Measurements from ENCODE around the gene BTBD17. TPM values are rescaled to one million over a fixed set of nuclear protein-coding genes. Genes with fewer than 3 reads are reported as not detected.

The BTBD17 gene
- polyA plus RNA-seq, 1 of the 3 experiments (the other 2 are of a cell fraction) = not detected

GRCh38 chr17:74369665-74370490, 8.2 kb upstream of the BTBD17 start:
- H3K27ac ChIP-seq (ENCODE audit: low read depth in 2 of 2, low read length in 1 of 2) = no peak overlapping the region
- no peaks in the 10 kb centered on the region for H3K9me3 ChIP-seq
- H3K9ac ChIP-seq = no peak overlapping the region
- H3K9me2 ChIP-seq = no peaks in the 10 kb centered on the region
- no peaks in the 10 kb centered on the region for H3K36me3 ChIP-seq (replicated peaks in 1 of 2; ENCODE audit: control insufficient read depth in 1 of 2, insufficient read depth in 2 of 2, low read length in 1 of 2)
- H3K79me2 ChIP-seq (ENCODE audit: insufficient read depth) = no peaks in the 10 kb centered on the region
- CTCF ChIA-PET = interaction anchor here (1.0 to 13.1 kb wide), 17 partner anchors 10 to 234 kb away, joined by 3 to 194 read pairs (median 20); partner anchors contain the start of genes CD300LB and TTYH2
- no peak overlapping the region for H3K4me2 ChIP-seq
- peaks cover 0 to 5% of the 10 kb centered on the region in 2 experiments; a peak in 1 of 4 replicates for H3K4me1 ChIP-seq (ENCODE audit: control insufficient read depth in 1 of 2, insufficient read depth in 2 of 2, low read depth in 1 of 2, low read length in 1 of 2)
- H3K27me3 ChIP-seq (ENCODE audit: insufficient read depth) = no peaks in the 10 kb centered on the region
- no peak for DNase-seq
- H3K4me3 ChIP-seq (ENCODE audit: low read depth in 2 of 2, low read length in 1 of 2) = no peak overlapping the region
- POLR2A ChIA-PET = no interaction called here
- WGBS (ENCODE audit: low lambda C conversion rate) = 55% methylated on average over 14 of the region's 17 CpGs
- no peaks in the 10 kb centered on the region for H4K20me1 ChIP-seq (ENCODE audit: insufficient read depth)
- H2AFZ ChIP-seq (ENCODE audit: low read depth) = no peak overlapping the region
- TF ChIP-seq PBX3 (IDR thresholded peaks at IDR 0.05) = no peak
- TF ChIP-seq TEAD4 (IDR thresholded peaks at IDR 0.05; ENCODE audit: borderline replicate concordance, insufficient read depth) = no peak
- no peak for TF ChIP-seq RXRA (IDR thresholded peaks at IDR 0.05; ENCODE audit: borderline replicate concordance, low read depth)
- TF ChIP-seq FOSL2 (IDR thresholded peaks at IDR 0.05; ENCODE audit: borderline replicate concordance, low read depth) = no peak
- no peak for TF ChIP-seq YY1 (IDR thresholded peaks at IDR 0.05; ENCODE audit: low read depth)
- TF ChIP-seq SIN3A (IDR thresholded peaks at IDR 0.05; ENCODE audit: borderline replicate concordance, low read depth, low read length) = no peak
- no peak for TF ChIP-seq CTCF (IDR thresholded peaks at IDR 0.05)
- no peak for TF ChIP-seq POLR2AphosphoS5 (IDR thresholded peaks at IDR 0.05; ENCODE audit: low read depth, low read length)
- no peak for TF ChIP-seq JUND (IDR thresholded peaks at IDR 0.05)
- TF ChIP-seq TCF12 (IDR thresholded peaks at IDR 0.05) = no peak
- TF ChIP-seq USF1 (IDR thresholded peaks at IDR 0.05; ENCODE audit: borderline replicate concordance, low read depth) = no peak
- TF ChIP-seq CHD2 (IDR thresholded peaks at IDR 0.05; ENCODE audit: low read length, partially characterized antibody) = no peak
- no peak for TF ChIP-seq TAF1 (IDR thresholded peaks at IDR 0.05; ENCODE audit: borderline replicate concordance, low read depth, low read length)
- TF ChIP-seq SMC3 (IDR thresholded peaks at IDR 0.05; ENCODE audit: low read depth, low read length) = no peak
- TF ChIP-seq RCOR1 (IDR thresholded peaks at IDR 0.05; ENCODE audit: low read length) = no peak
- TF ChIP-seq MEF2A (IDR thresholded peaks at IDR 0.05; ENCODE audit: borderline replicate concordance, low read depth) = no peak
- no peak for TF ChIP-seq GABPA (IDR thresholded peaks at IDR 0.05; ENCODE audit: low read depth)
- no peak for TF ChIP-seq NFIC (IDR thresholded peaks at IDR 0.05; ENCODE audit: borderline replicate concordance)
- no peak for TF ChIP-seq NRF1 (IDR thresholded peaks at IDR 0.05; ENCODE audit: low read depth, low read length)
- TF ChIP-seq RFX5 (IDR thresholded peaks at IDR 0.05; ENCODE audit: low read length) = no peak
- H3F3A ChIP-seq (replicated peaks; ENCODE audit: insufficient read depth) = no peaks in the 10 kb centered on the region
